ENCODE data around the gene AMOTL2. TPM values are rescaled to one million over a fixed set of nuclear protein-coding genes. Genes with fewer than 3 reads are reported as not detected.

AMOTL2 gene
- total and polyA plus RNA-seq, 2 donors (not counting 3 experiments of a cell fraction or from before 2014, with no cell fraction given) = 130 to 145 TPM

GRCh38 chr3:134364936-134365765 lies 9.1 kb downstream of the AMOTL2 start:
- dilution Hi-C loops (cut with MboI; ENCODE audit: extremely low pct_ligation_motif_present, low sequenced_read_pairs) = no loop called here
- peak overlapping the region; percentile 76 for H3K27ac ChIP-seq (ENCODE audit: insufficient read depth, low read depth, low read length)
- no peak overlapping the region for H3K4me3 ChIP-seq (replicated peaks in 1 of 3; ENCODE audit: insufficient read depth in 1 of 3, low read depth in 1 of 3, low read length in 3 of 3)
- H3K9ac ChIP-seq (replicated peaks; ENCODE audit: extremely low read depth, insufficient read depth, low read length) = peak overlapping the region; percentile 52
- H3K9me1 ChIP-seq (replicated peaks; ENCODE audit: control insufficient read depth, extremely low read depth, insufficient read depth, low read length) = no peaks in the 10 kb centered on the region
- peak; percentile 44 for DNase-seq (ENCODE audit: low read depth, low spot score)
- H3K4me1 ChIP-seq (ENCODE audit: control insufficient read depth, extremely low read depth, insufficient read depth, low read length) = peaks cover 72% of the 10 kb centered on the region
- no peaks in the 10 kb centered on the region for H3K27me3 ChIP-seq (ENCODE audit: control insufficient read depth in 2 of 2, insufficient read depth in 2 of 2, low read length in 2 of 2)
- ChIA-PET CTCF (interaction anchor here (1.1 to 4.7 kb wide), 11 partner anchors 9 to 110 kb away, joined by 3 to 40 read pairs (median 9); partner anchors contain the start of gene AMOTL2), POLR2A (interaction anchor here (1.5 to 5.7 kb wide), 6 partner anchors 8 to 120 kb away, joined by 3 to 63 read pairs (median 12); partner anchors contain the start of gene AMOTL2)
- no peak overlapping the region for H2AFZ ChIP-seq (ENCODE audit: low read depth, low read length)
- H3K4me2 ChIP-seq (ENCODE audit: insufficient read depth, low read length) = peak overlapping the region; percentile 23
- no peaks in the 10 kb centered on the region for H3K9me3 ChIP-seq (replicated peaks; ENCODE audit: control insufficient read depth, insufficient read depth, low read length)
- H3K36me3 ChIP-seq (ENCODE audit: control insufficient read depth in 2 of 2, extremely low read depth in 1 of 2, insufficient read depth in 2 of 2, low read length in 2 of 2) = peaks cover 61 to 76% of the 10 kb centered on the region in 2 experiments
- intact Hi-C loops (cut with micrococcal nuclease) = loop anchor here (1.0 to 10.0 kb wide), 6 partner anchors 8 to 790 kb away; partner anchors contain the start of gene CDV3
- H4K20me1 ChIP-seq (replicated peaks; ENCODE audit: control insufficient read depth, extremely low read depth, insufficient read depth, low read length) = no peaks in the 10 kb centered on the region
- H3K79me2 ChIP-seq (ENCODE audit: control insufficient read depth, insufficient read depth, low read length) = peaks cover 65% of the 10 kb centered on the region
- TF ChIP-seq POLR2AphosphoS5 (IDR thresholded peaks at IDR 0.05; ENCODE audit: insufficient read depth, low read depth, low read length) (no peak), GATA2 (IDR thresholded peaks at IDR 0.05; ENCODE audit: insufficient read depth, insufficient read length, low read depth, low read length) (no peak), POLR2A (IDR thresholded peaks at IDR 0.05; ENCODE audit: low read depth, low read length) (no peak), MAX (IDR thresholded peaks at IDR 0.05; ENCODE audit: insufficient read depth, insufficient read length) (no peak), MYC (IDR thresholded peaks at IDR 0.05; ENCODE audit: low read depth, low read length) (no peak), FOS (IDR thresholded peaks at IDR 0.05; ENCODE audit: borderline replicate concordance, insufficient read depth, low read length) (no peak), JUN (IDR thresholded peaks at IDR 0.05; ENCODE audit: borderline replicate concordance, insufficient read depth, insufficient read length, low read depth) (no peak), EZH2 (IDR thresholded peaks at IDR 0.05; ENCODE audit: borderline replicate concordance, low read depth, low read length, severe bottlenecking) (no peak), CTCF (IDR thresholded peaks at IDR 0.05; ENCODE audit: extremely low read depth in 1 of 2, insufficient read depth in 1 of 2, low read depth in 1 of 2, low read length in 2 of 2) (no peak)
- no TSS peak for BruUV-seq (replicated peaks)
- peak; percentile 84 for FAIRE-seq

All from endothelial cell of umbilical vein (primary cell).